Heart left ventricle (tissue), 13 donors: ENCODE measurements around the gene PEX7.

Experiments used
- POLR2A ChIP-seq, 2 donors: fragments of 450-650 bp; IDR thresholded peaks; one replicate each; pipeline ENCODE4 v1.6.1; 2017; ENCODE audit warnings: antibody characterized with exemption in 2 of 2, mild to moderate bottlenecking in 2 of 2, moderate library complexity in 2 of 2
- TF ChIP-seq, protein P1 (sequence below), 12 donors: fragments of 200-600 bp; sonication (generic) in 4 of 12; IDR thresholded peaks; one replicate each; pipeline versions ENCODE4 v1.5.0 to v1.8.0; 2018 to 2022; ENCODE audit warnings: antibody characterized with exemption in 12 of 12, mild to moderate bottlenecking in 5 of 12
- donor health status: ischemic (EF 13 %, LVEDD 7.1; RV severe dilation, severe dysfunction).
- donor health status: DM: no; HTN: yes; CAD: no.
- donor health status: DM: no; HTN: no; CAD: no.
- donor health status: ischemic (EF 25% LVEDD 6.9; RV normal size, moderate dysfunction).
- donor health status: ischemic (EF 25% LVEDD 5.7; RV mildly dilated, moderate dysfunction).
- donor health status: ischemic (EF 35%, LVEDD 5.7; RV mildly dilated, moderate dysfunction).
- donor health status: nonischemic (EF 11% LVEDD 7.7; RV severe dilation, severe dysfunction).
- donor health status: DM: yes; HTN: yes; CAD: no.
- donor health status: PGD.
- donor health status: ischemic (EF 29% LVEDD 5.4; RV normal size, mild dysfunction).
- donor health status: nonischemic (EF 23%, LVEDD 6.1; RV moderate dilation, normal function).

DNA sequence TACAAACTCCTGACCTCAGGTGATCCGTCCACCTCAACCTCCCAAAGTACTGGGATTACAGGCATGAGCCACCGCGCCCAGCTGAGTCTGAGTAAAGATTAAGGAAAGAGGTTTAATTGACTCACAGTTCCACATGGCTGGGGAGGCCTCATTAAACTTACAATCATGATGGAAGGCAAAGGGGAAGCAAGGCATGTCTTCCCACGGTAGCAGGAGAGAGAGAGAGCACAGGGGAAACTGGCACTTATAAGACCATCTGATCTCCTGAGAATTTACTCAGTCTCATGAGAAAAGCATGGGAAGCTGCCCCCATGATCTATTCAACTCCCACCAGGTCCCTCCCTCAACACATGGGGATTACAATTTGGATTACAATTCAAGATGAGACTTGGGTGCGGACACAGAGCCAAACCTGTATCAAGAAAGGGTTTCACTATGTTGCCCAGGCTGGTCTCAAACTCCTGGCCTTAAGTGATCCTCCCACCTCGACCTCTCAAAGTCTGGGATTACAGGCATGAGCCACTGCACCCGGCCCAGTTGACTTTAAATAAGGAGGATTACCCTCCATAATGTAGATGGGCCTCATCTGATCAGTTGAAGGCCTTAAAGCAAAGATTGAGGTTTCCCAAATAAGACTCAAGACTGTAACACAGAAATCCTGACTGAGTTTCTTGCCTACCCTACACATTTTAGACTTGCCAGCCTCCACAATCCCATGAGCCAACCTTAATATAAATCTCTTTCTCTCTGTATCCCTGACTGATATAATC lies 13.1 kb upstream of the PEX7 start:
- TF ChIP-seq, protein P1, sequence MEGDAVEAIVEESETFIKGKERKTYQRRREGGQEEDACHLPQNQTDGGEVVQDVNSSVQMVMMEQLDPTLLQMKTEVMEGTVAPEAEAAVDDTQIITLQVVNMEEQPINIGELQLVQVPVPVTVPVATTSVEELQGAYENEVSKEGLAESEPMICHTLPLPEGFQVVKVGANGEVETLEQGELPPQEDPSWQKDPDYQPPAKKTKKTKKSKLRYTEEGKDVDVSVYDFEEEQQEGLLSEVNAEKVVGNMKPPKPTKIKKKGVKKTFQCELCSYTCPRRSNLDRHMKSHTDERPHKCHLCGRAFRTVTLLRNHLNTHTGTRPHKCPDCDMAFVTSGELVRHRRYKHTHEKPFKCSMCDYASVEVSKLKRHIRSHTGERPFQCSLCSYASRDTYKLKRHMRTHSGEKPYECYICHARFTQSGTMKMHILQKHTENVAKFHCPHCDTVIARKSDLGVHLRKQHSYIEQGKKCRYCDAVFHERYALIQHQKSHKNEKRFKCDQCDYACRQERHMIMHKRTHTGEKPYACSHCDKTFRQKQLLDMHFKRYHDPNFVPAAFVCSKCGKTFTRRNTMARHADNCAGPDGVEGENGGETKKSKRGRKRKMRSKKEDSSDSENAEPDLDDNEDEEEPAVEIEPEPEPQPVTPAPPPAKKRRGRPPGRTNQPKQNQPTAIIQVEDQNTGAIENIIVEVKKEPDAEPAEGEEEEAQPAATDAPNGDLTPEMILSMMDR (IDR thresholded peaks at IDR 0.05), result no peak
- TF ChIP-seq POLR2A (IDR thresholded peaks at IDR 0.05), result no peak
